GM21529 (cell line): Measurements from ENCODE around the gene NAB2.
"Not testable (repeated sequence)": the region's sequence is repeated elsewhere in the genome, so short reads cannot be mapped to it uniquely, and the experiment has no call there.

Experiments
- ATAC-seq: cut with Tn5 transposase; IDR thresholded peaks from one replicate; pipeline ENCODE4 v1.9.1; 2021; ENCODE audit not compliant: unreplicated experiment

NAB2 gene

GRCh38 chr12:57063991-57064685 lies 24.8 kb upstream of the NAB2 start:
- peak; percentile 87 for ATAC-seq

- no peak for ATAC-seq
These were observed 22.7 kb upstream of the NAB2 start for GRCh38 chr12:57066245-57066644.

GRCh38 chr12:57069523-57069922 lies 19.4 kb upstream of the NAB2 start:
- peak; percentile 89 for ATAC-seq

- no peak for ATAC-seq
These were observed 16.3 kb upstream of the NAB2 start for GRCh38 chr12:57072661-57073060.

GRCh38 chr12:57073566-57074450 lies 15.1 kb upstream of the NAB2 start:
- not testable (repeated sequence) for ATAC-seq

- ATAC-seq: peak; percentile 97
These were observed 10.2 kb upstream of the NAB2 start, which contains the start of gene NEMP1 for GRCh38 chr12:57078519-57079404. NEMP1 (minus strand) TSS chr12:57078791; CDS start chr12:57078745, 46 bp downstream.

- ATAC-seq: no peak
These were observed 9.1 kb upstream of the NAB2 start for GRCh38 chr12:57079821-57080220.

- ATAC-seq: no peak
These were observed 8.1 kb upstream of the NAB2 start for GRCh38 chr12:57080855-57081254.

- no peak for ATAC-seq
These were observed 2.9 kb upstream of the NAB2 start for GRCh38 chr12:57085999-57086492.

- no peak for ATAC-seq
These were observed 2.4 kb upstream of the NAB2 start for GRCh38 chr12:57086493-57087009.

- peak; percentile 30 for ATAC-seq
These were observed 1.8 kb upstream of the NAB2 start for GRCh38 chr12:57087010-57087690.

GRCh38 chr12:57087691-57088353 lies 1.1 kb upstream of the NAB2 start:
- ATAC-seq: peak; percentile 39

- no peak for ATAC-seq
These were observed 644 bp downstream of the NAB2 start for GRCh38 chr12:57089271-57090245.

- ATAC-seq: no peak
These were observed 1.6 kb downstream of the NAB2 start for GRCh38 chr12:57090490-57090889.

GRCh38 chr12:57090924-57091637 lies 2.2 kb downstream of the NAB2 start:
- ATAC-seq: no peak

GRCh38 chr12:57091638-57092528 lies 3.0 kb downstream of the NAB2 start:
- no peak for ATAC-seq

GRCh38 chr12:57092529-57092862 lies 3.6 kb downstream of the NAB2 start:
- no peak for ATAC-seq
